ENCODE results near the gene CRHR1.

DNA sequence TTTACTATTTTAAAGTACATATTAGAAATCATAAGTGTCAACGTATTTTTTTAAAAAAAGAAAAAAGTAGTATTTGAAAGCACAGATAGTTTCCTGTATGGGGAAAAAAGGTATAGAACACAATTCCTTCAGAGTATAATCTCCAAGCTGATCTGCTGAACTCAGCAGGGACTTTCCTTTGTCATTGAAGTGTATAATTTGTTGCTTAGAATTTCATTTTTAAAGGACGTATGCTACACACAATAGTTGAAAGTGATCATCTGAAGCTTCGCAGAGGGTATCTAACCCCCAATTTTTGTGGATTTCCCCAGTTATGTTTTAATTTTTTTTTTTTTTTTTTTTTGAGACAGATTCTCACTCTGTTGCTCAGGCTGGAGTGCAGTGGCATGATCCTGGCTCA lies 90.0 kb downstream of the CRHR1 start:
- TF ChIP-seq CTCF (IDR thresholded peaks at IDR 0.05) (no peak), POLR2A (IDR thresholded peaks at IDR 0.05) (no peak)

Data from right lobe of liver (tissue), 4 donors.